Endothelial cell of umbilical vein (primary cell): ENCODE results near the gene FKBP8. TPM values are rescaled to one million over a fixed set of nuclear protein-coding genes. Genes with fewer than 3 reads are reported as not detected.

ENCODE experiments used
- BruUV-seq: library from RNA; stranded (reverse); fragments of 400-500 nt; replicated peaks from 2 replicates; lab custom pipeline; 2021; lab: Mats Ljungman, UMichigan
- CTCF ChIA-PET: fragments of 300-600, 350-600 bp; sonication (Branson Sonifier 250); formaldehyde crosslinking; loops from one replicate; lab custom pipeline; 2021; ENCODE audit warnings: antibody characterized with exemption, inconsistent platforms; lab: Charles Lee
- POLR2A ChIA-PET: fragments of 300-600, 350-600 bp; sonication (Branson Sonifier 250); formaldehyde crosslinking; loops from one replicate; lab custom pipeline; 2021; ENCODE audit warnings: antibody characterized with exemption, inconsistent platforms; lab: Charles Lee
- DNase-seq: peaks from one replicate; pipeline ENCODE4 v3.0.0-alpha.2; 2011; ENCODE audit warnings: low read depth, low spot score
- FAIRE-seq: peaks from 2 replicates; lab custom pipeline; 2011; peaks lifted over from hg19 to GRCh38; lab: Jason Lieb, UNC
- H2AFZ ChIP-seq: 2 replicates; pipeline ENCODE4 v1.6.0; 2012; ENCODE audit warnings: low read depth, low read length, control low read depth, inconsistent platforms
- H3K27ac ChIP-seq: 2 replicates; pipeline ENCODE4 v1.5.1; 2011; ENCODE audit warnings: low read depth, mild to moderate bottlenecking, control low read depth, low read length, moderate library complexity; ENCODE audit not compliant: insufficient read depth
- H3K27me3 ChIP-seq, 2 experiments: 2 replicates each; pipeline versions ENCODE4 v1.6.0 to v1.6.1; 2011; ENCODE audit warnings: low read length in 2 of 2, mixed read lengths in 1 of 2; ENCODE audit not compliant: control insufficient read depth in 2 of 2, insufficient read depth in 2 of 2
- H3K36me3 ChIP-seq, 2 experiments: 2 replicates in 1 of 2; 3 replicates in 1 of 2; pipeline ENCODE4 v1.5.1; 2011; ENCODE audit warnings: low read length in 2 of 2, mild to moderate bottlenecking in 1 of 2, moderate library complexity in 1 of 2; ENCODE audit not compliant: control insufficient read depth in 2 of 2, insufficient read depth in 2 of 2; ENCODE audit errors: extremely low read depth in 1 of 2
- H3K4me1 ChIP-seq: 3 replicates; pipeline ENCODE4 v1.5.1; 2011; ENCODE audit warnings: mild to moderate bottlenecking, low read length; ENCODE audit not compliant: control insufficient read depth, insufficient read depth; ENCODE audit errors: extremely low read depth
- H3K4me2 ChIP-seq: 2 replicates; pipeline ENCODE4 v1.6.1; 2011; ENCODE audit warnings: low read length, control low read depth, mixed read lengths; ENCODE audit not compliant: insufficient read depth
- H3K4me3 ChIP-seq, 3 experiments: fragments of 200-600 bp in 1 of 3; sonication (generic), shearing (Covaris generic) in 1 of 3; replicated peaks in 1 of 3; 2 replicates each; pipeline ENCODE4 v1.5.1; 2011 to 2016; ENCODE audit warnings: control low read depth in 3 of 3, low read length in 3 of 3, mild to moderate bottlenecking in 2 of 3, inconsistent platforms in 1 of 3, low read depth in 1 of 3, moderate library complexity in 1 of 3; ENCODE audit not compliant: insufficient read depth in 1 of 3
- H3K79me2 ChIP-seq: 2 replicates; pipeline ENCODE4 v1.6.0; 2012; ENCODE audit warnings: low read length, inconsistent platforms; ENCODE audit not compliant: control insufficient read depth, insufficient read depth
- H3K9ac ChIP-seq: replicated peaks from 2 replicates; pipeline ENCODE3; 2011; ENCODE audit warnings: low read length, control low read depth; ENCODE audit not compliant: insufficient read depth; ENCODE audit errors: extremely low read depth
- H3K9me1 ChIP-seq: replicated peaks from 3 replicates; pipeline ENCODE4 v1.6.0; 2011; ENCODE audit warnings: mild to moderate bottlenecking, low read length; ENCODE audit not compliant: control insufficient read depth, insufficient read depth; ENCODE audit errors: extremely low read depth
- H3K9me3 ChIP-seq: replicated peaks from 2 replicates; pipeline ENCODE4 v1.5.1; 2012; ENCODE audit warnings: low read length, inconsistent platforms; ENCODE audit not compliant: control insufficient read depth, insufficient read depth
- H4K20me1 ChIP-seq: replicated peaks from 2 replicates; pipeline ENCODE3; 2011; ENCODE audit warnings: mild to moderate bottlenecking, low read length; ENCODE audit not compliant: control insufficient read depth, insufficient read depth; ENCODE audit errors: extremely low read depth
- CTCF ChIP-seq, 2 donors: IDR thresholded peaks; 1 replicate in 1 of 2; 2 replicates in 1 of 2; pipeline ENCODE4 v1.5.1; 2011; ENCODE audit warnings: low read length in 2 of 2, mild to moderate bottlenecking in 2 of 2, moderate library complexity in 2 of 2, control low read depth in 1 of 2, inconsistent platforms in 1 of 2, low read depth in 1 of 2; ENCODE audit not compliant: insufficient read depth in 1 of 2; ENCODE audit errors: extremely low read depth in 1 of 2
- EZH2 ChIP-seq: IDR thresholded peaks from 2 replicates; pipeline ENCODE4 v1.6.1; 2012; ENCODE audit warnings: borderline replicate concordance, low read depth, mild to moderate bottlenecking, moderate library complexity, low read length, inconsistent platforms; ENCODE audit not compliant: severe bottlenecking
- FOS ChIP-seq: IDR thresholded peaks from 2 replicates; pipeline ENCODE4 v1.6.1; 2011; ENCODE audit warnings: mild to moderate bottlenecking, low read length, moderate library complexity, borderline replicate concordance; ENCODE audit not compliant: insufficient read depth
- GATA2 ChIP-seq: IDR thresholded peaks from 2 replicates; pipeline ENCODE4 v1.7.0; 2011; ENCODE audit warnings: low read depth, mild to moderate bottlenecking, moderate library complexity, mixed read lengths, low read length; ENCODE audit not compliant: insufficient read length, insufficient read depth
- JUN ChIP-seq: IDR thresholded peaks from 2 replicates; pipeline ENCODE4 v1.6.1; 2011; ENCODE audit warnings: borderline replicate concordance, low read depth; ENCODE audit not compliant: insufficient read length, insufficient read depth
- MAX ChIP-seq: IDR thresholded peaks from 2 replicates; pipeline ENCODE4 v1.6.1; 2011; ENCODE audit not compliant: insufficient read depth, insufficient read length
- MYC ChIP-seq: IDR thresholded peaks from one replicate; pipeline ENCODE4 v1.6.1; 2011; ENCODE audit warnings: mild to moderate bottlenecking, low read depth, low read length
- POLR2A ChIP-seq: IDR thresholded peaks from 2 replicates; pipeline ENCODE4 v1.6.1; 2012; ENCODE audit warnings: low read depth, mild to moderate bottlenecking, control low read depth, low read length
- POLR2AphosphoS5 ChIP-seq: IDR thresholded peaks from 2 replicates; pipeline ENCODE4 v1.6.1; 2012; ENCODE audit warnings: low read depth, mild to moderate bottlenecking, control low read depth, low read length, moderate library complexity; ENCODE audit not compliant: insufficient read depth
- dilution Hi-C: fragments of 300-500 bp; cut with MboI; formaldehyde crosslinking; loops from one replicate; pipeline ENCODE4 v1.15.0; 2019; ENCODE audit warnings: low sequenced_read_pairs; ENCODE audit not compliant: extremely low pct_ligation_motif_present
- intact Hi-C: fragments of 100-400 bp; cut with micrococcal nuclease; formaldehyde crosslinking; loops from one replicate; pipeline ENCODE4 v1.10.0; 2022
- polyA plus RNA-seq, 4 experiments: library from polyadenylated mRNA; depleted of rRNA in 3 of 4; stranded (reverse) in 3 of 4; unstranded in 1 of 4; fragments of >200 nt; gene quantifications; 2 replicates each; pipeline versions ENCODE4 v1.2.1 to v1.2.3, GENCODE V29; 2011 to 2012; ENCODE audit warnings: missing spikeins in 1 of 4
- total RNA-seq: library from RNA; stranded (reverse); gene quantifications from 2 replicates; pipeline ENCODE4 v1.2.3, GENCODE V29; 2021

Gene FKBP8
- total and polyA plus RNA-seq, 2 donors (not counting 3 experiments of a cell fraction or from before 2014, with no cell fraction given): 150 to 173 TPM

- H3K4me3 ChIP-seq: no peak overlapping the region
- H3K4me2 ChIP-seq: no peak overlapping the region
- H4K20me1 ChIP-seq: no peaks in the 10 kb centered on the region
- POLR2A ChIA-PET: interaction anchor here (0.5 kb wide), 1 partner anchor 611 kb away, joined by 5 read pairs; no protein-coding TSS in a partner anchor
- no TSS peak for BruUV-seq
- H3K27ac ChIP-seq: no peak overlapping the region
- no peak overlapping the region for H3K9ac ChIP-seq
- H3K4me1 ChIP-seq: no peaks in the 10 kb centered on the region
- CTCF ChIA-PET: interaction anchor here (0.6 to 1.2 kb wide), 2 partner anchors 16 to 875 kb away, joined by 3 read pairs; no protein-coding TSS in a partner anchor
- DNase-seq (no peak), FAIRE-seq (no peak)
- no peaks in the 10 kb centered on the region for H3K9me1 ChIP-seq
- no peaks in the 10 kb centered on the region for H3K27me3 ChIP-seq
- no peaks in the 10 kb centered on the region for H3K9me3 ChIP-seq
- no peaks in the 10 kb centered on the region for H3K79me2 ChIP-seq
- H3K36me3 ChIP-seq: peaks cover 4 to 22% of the 10 kb centered on the region in 2 experiments
- no peak overlapping the region for H2AFZ ChIP-seq
- TF ChIP-seq CTCF (IDR thresholded peaks at IDR 0.05; ENCODE audit: extremely low read depth in 1 of 2, insufficient read depth in 1 of 2, low read depth in 1 of 2, low read length in 2 of 2) (no peak), EZH2 (no peak), MAX (no peak), POLR2AphosphoS5 (no peak), MYC (no peak), POLR2A (no peak), FOS (no peak), GATA2 (no peak), JUN (no peak)
- dilution Hi-C loops (no loop called here), intact Hi-C loops (no loop called here)
These were observed 11.9 kb downstream of the FKBP8 start for GRCh38 chr19:18531485-18531884.
